Measurements from ENCODE around the gene CHST15. TPM values are rescaled to one million over a fixed set of nuclear protein-coding genes. Genes with fewer than 3 reads are reported as not detected.

Gene CHST15
- total RNA-seq, 2 donors from 2014 or later: 4.7 to 10.2 TPM

DNA sequence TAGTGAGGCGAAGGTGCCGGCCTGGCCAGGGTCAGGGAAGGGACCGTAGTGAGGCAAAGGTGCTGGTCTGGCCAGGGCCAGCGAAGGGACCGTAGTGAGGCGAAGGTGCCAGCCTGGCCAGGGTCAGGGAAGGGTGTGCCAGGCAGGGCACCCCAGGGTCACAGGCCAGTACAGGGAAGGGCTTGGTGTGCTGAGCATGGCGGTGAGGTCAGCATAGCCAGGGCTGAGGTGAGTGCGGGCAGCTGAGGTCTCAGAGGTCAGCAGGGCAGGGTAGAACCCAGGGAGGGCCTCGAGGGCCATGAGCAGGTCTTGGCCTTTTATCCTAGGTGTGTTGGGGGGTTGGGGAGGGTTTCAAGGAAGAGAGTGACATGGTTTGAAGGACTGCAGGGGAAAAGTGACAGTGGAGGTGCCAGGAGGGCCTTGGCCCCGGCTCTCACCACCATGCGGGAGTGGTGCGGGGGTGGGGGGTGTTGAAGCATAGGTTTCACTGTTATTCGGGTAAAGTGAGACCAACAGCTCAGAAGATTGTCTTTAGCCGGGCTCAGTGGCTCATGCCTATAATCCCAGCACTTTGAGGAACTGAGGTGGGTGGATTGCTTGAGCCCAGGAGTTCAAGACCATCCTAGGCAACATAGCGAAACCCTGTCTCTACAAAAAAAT, 93.3 kb downstream of the CHST15 start:
- intact Hi-C loops (cut with DNase I): no loop called here
- no peak for DNase-seq
- H3K27me3 ChIP-seq: no peaks in the 10 kb centered on the region
- no peak overlapping the region for H3K4me3 ChIP-seq
- TF ChIP-seq, protein P1, sequence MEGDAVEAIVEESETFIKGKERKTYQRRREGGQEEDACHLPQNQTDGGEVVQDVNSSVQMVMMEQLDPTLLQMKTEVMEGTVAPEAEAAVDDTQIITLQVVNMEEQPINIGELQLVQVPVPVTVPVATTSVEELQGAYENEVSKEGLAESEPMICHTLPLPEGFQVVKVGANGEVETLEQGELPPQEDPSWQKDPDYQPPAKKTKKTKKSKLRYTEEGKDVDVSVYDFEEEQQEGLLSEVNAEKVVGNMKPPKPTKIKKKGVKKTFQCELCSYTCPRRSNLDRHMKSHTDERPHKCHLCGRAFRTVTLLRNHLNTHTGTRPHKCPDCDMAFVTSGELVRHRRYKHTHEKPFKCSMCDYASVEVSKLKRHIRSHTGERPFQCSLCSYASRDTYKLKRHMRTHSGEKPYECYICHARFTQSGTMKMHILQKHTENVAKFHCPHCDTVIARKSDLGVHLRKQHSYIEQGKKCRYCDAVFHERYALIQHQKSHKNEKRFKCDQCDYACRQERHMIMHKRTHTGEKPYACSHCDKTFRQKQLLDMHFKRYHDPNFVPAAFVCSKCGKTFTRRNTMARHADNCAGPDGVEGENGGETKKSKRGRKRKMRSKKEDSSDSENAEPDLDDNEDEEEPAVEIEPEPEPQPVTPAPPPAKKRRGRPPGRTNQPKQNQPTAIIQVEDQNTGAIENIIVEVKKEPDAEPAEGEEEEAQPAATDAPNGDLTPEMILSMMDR (IDR thresholded peaks at IDR 0.05): no peak
- H3K4me1 ChIP-seq: no peaks in the 10 kb centered on the region
- H3K9ac ChIP-seq (ENCODE audit: low read depth in 2 of 2, low read length in 2 of 2): no peak overlapping the region
- H3K27ac ChIP-seq: no peak overlapping the region
- H3K9me3 ChIP-seq: no peaks in the 10 kb centered on the region
- H3K36me3 ChIP-seq: no peaks in the 10 kb centered on the region

DNA sequence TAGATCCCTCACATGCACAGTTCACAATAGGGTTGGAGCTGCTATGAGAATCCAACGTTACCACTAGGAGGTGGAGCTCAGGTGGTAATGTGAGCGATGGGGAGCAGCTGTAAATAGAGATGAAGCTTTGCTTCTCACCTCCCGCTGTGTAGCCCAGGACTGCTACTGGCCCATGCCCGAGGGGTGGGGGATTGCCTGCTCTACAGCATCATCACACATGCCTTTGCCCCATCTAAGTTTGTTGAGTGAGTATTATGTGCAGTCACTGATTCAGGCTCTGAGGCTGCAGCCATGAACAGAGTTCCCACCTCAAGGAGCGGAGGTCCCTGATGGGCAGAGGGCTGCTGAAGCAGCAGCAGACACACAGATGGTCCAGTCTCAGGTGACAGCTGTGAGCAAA, 94.1 kb downstream of the CHST15 start:
- no peak for DNase-seq
- Histone ChIP-seq H3K4me1 (no peaks in the 10 kb centered on the region), H3K27me3 (no peaks in the 10 kb centered on the region), H3K4me3 (no peak overlapping the region), H3K27ac (no peak overlapping the region), H3K9me3 (no peaks in the 10 kb centered on the region), H3K9ac (ENCODE audit: low read depth in 2 of 2, low read length in 2 of 2) (no peak overlapping the region), H3K36me3 (no peaks in the 10 kb centered on the region)
- TF ChIP-seq, protein P1 (IDR thresholded peaks at IDR 0.05): no peak
- intact Hi-C loops (cut with DNase I): no loop called here

DNA sequence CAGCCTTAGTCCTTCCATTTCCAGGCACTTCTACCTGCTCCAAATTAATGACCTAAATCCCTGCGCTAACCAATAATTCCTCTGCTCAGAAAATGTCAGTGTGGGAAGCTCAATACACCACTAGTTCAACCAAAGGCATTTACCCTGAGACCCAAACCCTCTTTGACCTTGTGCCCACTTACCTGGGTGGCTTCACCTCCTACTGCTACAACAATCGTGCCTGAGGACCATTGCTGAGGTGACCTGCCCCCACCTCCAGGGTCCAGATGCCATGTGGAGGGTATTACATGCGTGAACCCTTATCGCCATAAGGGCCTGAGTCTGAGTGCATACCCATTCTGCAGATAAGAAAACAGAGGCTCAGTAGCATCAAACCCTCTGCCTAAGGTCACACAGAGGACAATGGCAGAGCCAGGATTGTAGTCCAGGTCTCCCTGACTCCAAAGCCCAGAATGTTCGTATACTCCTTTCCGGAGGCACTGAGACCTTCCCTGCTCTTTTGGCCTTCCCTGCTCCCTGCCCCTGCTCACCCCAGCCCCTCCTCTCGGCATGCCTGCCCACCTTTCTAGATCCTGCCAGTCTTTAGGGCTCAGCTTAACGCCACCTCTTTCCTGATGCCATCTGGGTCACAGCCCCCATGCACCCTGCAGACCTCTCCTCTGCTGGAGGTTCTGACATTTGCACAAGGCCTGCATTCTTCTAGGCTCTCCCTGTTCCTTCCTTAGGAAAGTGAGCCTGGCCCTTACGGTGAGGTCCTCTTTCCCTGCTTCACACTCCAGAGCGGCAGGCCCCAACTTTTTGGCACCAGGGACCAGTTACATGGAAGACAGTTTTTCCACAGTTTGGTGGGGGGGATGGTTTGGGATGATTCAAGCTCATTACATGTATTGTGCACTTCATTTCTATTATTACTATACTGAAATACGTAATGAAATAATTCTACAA, 94.9 kb downstream of the CHST15 start:
- H3K27ac ChIP-seq: peak overlapping the region; percentile 7
- no peaks in the 10 kb centered on the region for H3K27me3 ChIP-seq
- TF ChIP-seq, protein P1 (IDR thresholded peaks at IDR 0.05): no peak
- H3K36me3 ChIP-seq: no peaks in the 10 kb centered on the region
- intact Hi-C loops (cut with DNase I): no loop called here
- H3K9me3 ChIP-seq: no peaks in the 10 kb centered on the region
- DNase-seq: no peak
- no peak overlapping the region for H3K4me3 ChIP-seq
- no peak overlapping the region for H3K9ac ChIP-seq (ENCODE audit: low read depth in 2 of 2, low read length in 2 of 2)
- H3K4me1 ChIP-seq: no peaks in the 10 kb centered on the region

DNA sequence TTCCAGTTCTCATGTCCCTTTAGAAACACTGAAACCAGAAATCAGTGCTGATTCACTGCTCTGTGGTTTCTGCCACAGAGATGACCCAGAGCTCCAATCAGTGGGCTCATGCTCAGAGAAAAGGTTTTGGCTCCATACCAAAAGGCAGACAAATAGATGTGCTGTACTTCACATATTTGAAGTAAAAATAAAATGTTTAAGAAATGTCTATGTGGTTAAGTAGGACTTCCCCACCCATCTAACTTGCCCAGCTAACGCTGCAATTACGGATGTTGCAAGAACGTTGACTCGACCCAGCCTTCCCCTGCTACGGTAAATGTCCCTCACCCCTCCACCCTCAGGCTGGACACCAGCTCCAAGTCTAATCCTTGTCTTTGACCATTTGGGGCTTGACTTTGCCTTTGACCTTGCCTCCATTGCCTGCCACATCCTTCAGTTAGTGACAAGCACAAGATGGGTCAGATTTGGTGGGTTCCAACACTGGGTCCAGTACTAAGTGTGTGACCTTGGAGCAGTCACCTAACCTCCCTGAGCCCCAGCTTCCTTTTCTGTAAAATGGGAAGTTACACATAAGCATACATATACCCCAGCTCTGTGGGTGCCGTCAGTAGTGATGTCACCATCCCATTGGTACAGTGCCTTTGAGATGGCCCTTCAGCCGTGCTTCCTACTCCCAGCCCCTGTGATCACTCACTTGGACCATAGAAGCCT, 95.8 kb downstream of the CHST15 start:
- H3K4me1 ChIP-seq: no peaks in the 10 kb centered on the region
- H3K4me3 ChIP-seq: no peak overlapping the region
- peak overlapping the region; percentile 7 for H3K27ac ChIP-seq
- no peaks in the 10 kb centered on the region for H3K9me3 ChIP-seq
- intact Hi-C loops (cut with DNase I): no loop called here
- no peaks in the 10 kb centered on the region for H3K27me3 ChIP-seq
- no peak for DNase-seq
- no peak overlapping the region for H3K9ac ChIP-seq (ENCODE audit: low read depth in 2 of 2, low read length in 2 of 2)
- H3K36me3 ChIP-seq: no peaks in the 10 kb centered on the region
- TF ChIP-seq, protein P1 (IDR thresholded peaks at IDR 0.05): no peak

DNA sequence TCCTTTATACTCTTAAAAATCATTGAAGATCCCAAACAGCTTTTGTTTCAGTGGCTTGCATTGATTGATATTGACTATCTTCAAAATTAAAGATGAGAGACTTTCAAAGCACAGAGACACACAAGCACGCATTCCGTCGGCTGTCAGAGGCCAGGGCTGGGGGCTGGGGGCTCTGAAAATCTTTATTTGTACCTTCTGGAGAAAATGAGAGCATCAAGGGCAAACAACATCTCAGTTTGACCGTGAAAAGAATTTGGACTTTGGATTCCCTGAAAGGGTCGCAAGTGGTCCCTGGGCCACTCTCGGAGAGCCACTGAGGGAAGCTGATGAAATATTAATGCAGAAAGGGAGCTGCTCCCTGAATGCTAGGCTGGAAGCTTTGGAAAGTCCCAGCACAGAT, 96.4 kb downstream of the CHST15 start:
- Histone ChIP-seq H3K27ac (no peak overlapping the region), H3K9me3 (no peaks in the 10 kb centered on the region), H3K4me1 (no peaks in the 10 kb centered on the region), H3K27me3 (peaks cover 3% of the 10 kb centered on the region), H3K4me3 (no peak overlapping the region), H3K36me3 (no peaks in the 10 kb centered on the region), H3K9ac (ENCODE audit: low read depth in 2 of 2, low read length in 2 of 2) (no peak overlapping the region)
- TF ChIP-seq, protein P1 (IDR thresholded peaks at IDR 0.05): no peak
- intact Hi-C loops (cut with DNase I): no loop called here
- no peak for DNase-seq

Data from colonic mucosa (tissue), 4 donors.